Ascending aorta (tissue), 2 donors: Measurements from ENCODE around the gene STEAP4. TPM values are rescaled to one million over a fixed set of nuclear protein-coding genes. Genes with fewer than 3 reads are reported as not detected.

Experiments used
- DNase-seq, 2 donors: peaks; one replicate each; pipeline ENCODE4 v3.0.0-alpha.2; 2019; ENCODE audit warnings: low spot score in 2 of 2
- H3K27ac ChIP-seq, 2 donors: fragments of 200-600 bp; sonication (generic); one replicate each; pipeline ENCODE4 v1.5.1; 2016 to 2017; ENCODE audit warnings: mild to moderate bottlenecking in 1 of 2
- H3K27me3 ChIP-seq: fragments of 200-600 bp; sonication (generic); one replicate; pipeline ENCODE4 v1.5.1; 2017
- H3K36me3 ChIP-seq, 2 donors: fragments of 200-600 bp; sonication (generic); one replicate each; pipeline ENCODE4 v1.5.1; 2016
- H3K4me1 ChIP-seq, 2 donors: fragments of 200-600 bp; sonication (generic); one replicate each; pipeline ENCODE4 v1.5.1; 2016 to 2017; ENCODE audit warnings: mild to moderate bottlenecking in 1 of 2
- H3K4me3 ChIP-seq, 2 donors: fragments of 200-600 bp; sonication (generic); one replicate each; pipeline ENCODE4 v1.5.1; 2016 to 2017; ENCODE audit warnings: mild to moderate bottlenecking in 1 of 2
- H3K9me3 ChIP-seq, 2 donors: fragments of 200-600 bp; sonication (generic); one replicate each; pipeline ENCODE4 v1.5.1; 2016
- CTCF ChIP-seq, 3 experiments: fragments of 200-600 bp in 2 of 3; fragments of 450-650 bp in 1 of 3; sonication (generic) in 2 of 3; IDR thresholded peaks; one replicate each; pipeline ENCODE4 v1.5.1; 2016 to 2019; ENCODE audit warnings: antibody characterized with exemption in 3 of 3, mild to moderate bottlenecking in 1 of 3, moderate library complexity in 1 of 3
- intact Hi-C: fragments of 100-400 bp; cut with DNase I; formaldehyde crosslinking; loops from one replicate; pipeline ENCODE4 v1.15.1; 2023
- total RNA-seq: library from RNA; depleted of rRNA; stranded (reverse); fragments of >200 nt; gene quantifications from one replicate; pipeline ENCODE4 v1.1.0, GENCODE V29; 2016

The STEAP4 gene
- total RNA-seq, 1 donor from 2014 or later = 211 TPM

DNA sequence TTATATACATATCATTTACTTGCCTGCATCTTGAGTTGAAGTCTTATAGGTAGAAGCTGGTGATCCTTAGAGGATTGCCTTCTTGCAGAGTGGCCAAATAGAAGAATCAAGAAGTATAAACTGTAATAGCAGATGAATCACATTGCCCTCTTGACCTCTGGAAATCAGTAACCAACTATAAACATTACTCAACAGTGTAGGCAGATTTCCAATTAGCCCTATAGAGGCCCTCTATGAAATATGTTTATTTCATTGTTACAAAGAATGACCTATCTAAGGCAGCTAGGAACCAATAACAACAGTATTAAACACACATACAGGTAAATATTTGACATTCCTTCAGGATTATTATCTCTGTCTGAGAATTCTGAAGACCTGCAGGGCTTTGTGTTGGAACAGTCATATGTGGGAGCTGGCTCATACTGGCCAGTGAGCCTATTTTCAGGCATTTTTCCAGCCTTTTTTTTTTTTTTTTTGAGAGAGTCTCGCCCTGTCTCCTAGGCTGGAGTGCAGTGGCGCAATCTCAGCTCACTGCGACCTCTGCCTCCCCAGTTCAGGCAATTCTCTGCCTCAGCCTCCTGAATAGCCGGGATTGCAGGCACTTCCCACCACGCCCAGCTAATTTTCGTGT, 79.7 kb downstream of the STEAP4 start:
- no peak overlapping the region for H3K27ac ChIP-seq
- intact Hi-C loops = no loop called here
- peaks cover 0 to 4% of the 10 kb centered on the region in 2 donors for H3K9me3 ChIP-seq
- H3K4me1 ChIP-seq = no peaks in the 10 kb centered on the region
- TF ChIP-seq CTCF (IDR thresholded peaks at IDR 0.05) = no peak
- DNase-seq = no peak
- no peaks in the 10 kb centered on the region for H3K27me3 ChIP-seq
- H3K36me3 ChIP-seq = no peaks in the 10 kb centered on the region
- H3K4me3 ChIP-seq = no peak overlapping the region

- Histone ChIP-seq H3K36me3 (no peaks in the 10 kb centered on the region), H3K27me3 (no peaks in the 10 kb centered on the region), H3K4me3 (no peak overlapping the region), H3K9me3 (peaks cover 0 to 4% of the 10 kb centered on the region in 2 donors), H3K27ac (no peak overlapping the region), H3K4me1 (no peaks in the 10 kb centered on the region)
- TF ChIP-seq CTCF (IDR thresholded peaks at IDR 0.05) = no peak
- no peak for DNase-seq
- intact Hi-C loops = no loop called here
Measured at GRCh38 chr7:88226201-88226600, 80.5 kb downstream of the STEAP4 start.

- Histone ChIP-seq H3K4me1 (no peaks in the 10 kb centered on the region), H3K36me3 (no peaks in the 10 kb centered on the region), H3K27me3 (no peaks in the 10 kb centered on the region), H3K27ac (no peak overlapping the region), H3K4me3 (no peak overlapping the region), H3K9me3 (peaks cover 0 to 2% of the 10 kb centered on the region in 2 donors)
- intact Hi-C loops = no loop called here
- TF ChIP-seq CTCF (IDR thresholded peaks at IDR 0.05) = no peak
- DNase-seq = no peak
Measured at GRCh38 chr7:88224601-88225275, 82.0 kb downstream of the STEAP4 start.

GRCh38 chr7:88223265-88223664, 83.4 kb downstream of the STEAP4 start:
- no peak for TF ChIP-seq CTCF (IDR thresholded peaks at IDR 0.05)
- Histone ChIP-seq H3K27ac (no peak overlapping the region), H3K4me3 (no peak overlapping the region), H3K27me3 (no peaks in the 10 kb centered on the region), H3K4me1 (peaks cover 2% of the 10 kb centered on the region in 2 donors), H3K36me3 (no peaks in the 10 kb centered on the region), H3K9me3 (no peaks in the 10 kb centered on the region)
- no peak for DNase-seq
- intact Hi-C loops = no loop called here

Other genes starting within 250 kb of the STEAP4 start
- 16.7 TPM for gene SRI, start 86.9 kb downstream of the STEAP4 start, total RNA-seq